HepG2 (cell line): ENCODE data around the gene ISLR. TPM values are rescaled to one million over a fixed set of nuclear protein-coding genes. Genes with fewer than 3 reads are reported as not detected.

Experiments used
- ATAC-seq: fragments of 200-7000 bp; cut with Tn5 transposase; 3 replicates; pipeline ENCODE4 v1.9.1; 2020; ENCODE audit warnings: mild to moderate bottlenecking, moderate library complexity
- BruUV-seq: library from RNA; stranded (reverse); fragments of 400-500 nt; replicated peaks from 2 replicates; lab custom pipeline; 2021; lab: Mats Ljungman, UMichigan
- CTCF ChIA-PET: fragments of 300-600 bp; formaldehyde crosslinking; extraction: SDS; loops from one replicate; lab custom pipeline; 2021; ENCODE audit warnings: low total read pairs, inconsistent platforms, low intra/inter-chr PET ratio; lab: Yijun Ruan, JAX
- POLR2A ChIA-PET: fragments of 350-600 bp; sonication (Branson Sonifier 250); formaldehyde crosslinking; loops from one replicate; lab custom pipeline; 2020; ENCODE audit warnings: antibody characterized with exemption, inconsistent platforms; lab: Yijun Ruan, JAX
- DNase-seq: peaks from one replicate; pipeline ENCODE4 v3.0.0-alpha.2; 2015; ENCODE audit warnings: low spot score
- FAIRE-seq: peaks from 3 replicates; lab custom pipeline; 2011; peaks lifted over from hg19 to GRCh38; lab: Jason Lieb, UNC
- H2AFZ ChIP-seq: one replicate; pipeline ENCODE4 v1.6.1; 2011; ENCODE audit warnings: low read length, inconsistent platforms
- H3K27ac ChIP-seq: fragments of 300-600 bp; 3 replicates; pipeline ENCODE4 v1.8.0; 2011; ENCODE audit warnings: mixed run types, mild to moderate bottlenecking, mixed read lengths, low read length, inconsistent platforms; ENCODE audit not compliant: insufficient read depth; ENCODE audit errors: extremely low read length
- H3K27me3 ChIP-seq, 2 experiments: fragments of 200-600 bp in 1 of 2; 2 replicates in 1 of 2; 3 replicates in 1 of 2; pipeline versions ENCODE4 v1.6.0 to v1.8.0; 2011; ENCODE audit warnings: low read length in 2 of 2, mild to moderate bottlenecking in 2 of 2, moderate library complexity in 2 of 2, inconsistent platforms in 1 of 2; ENCODE audit not compliant: insufficient read depth in 2 of 2, control insufficient read depth in 1 of 2
- H3K36me3 ChIP-seq, 2 experiments: fragments of 200-600 bp in 1 of 2; replicated peaks in 1 of 2; 2 replicates in 1 of 2; 3 replicates in 1 of 2; pipeline versions ENCODE4 v1.5.1 to v1.8.0; 2011; ENCODE audit warnings: low read length in 2 of 2, inconsistent platforms in 1 of 2; ENCODE audit not compliant: insufficient read depth in 2 of 2, control insufficient read depth in 1 of 2
- H3K4me1 ChIP-seq: 2 replicates; pipeline ENCODE4 v1.5.1; 2012; ENCODE audit warnings: low read length, inconsistent platforms; ENCODE audit not compliant: insufficient read depth
- H3K4me2 ChIP-seq: 2 replicates; pipeline ENCODE4 v1.6.0; 2011; ENCODE audit warnings: low read depth, low read length, inconsistent platforms
- H3K4me3 ChIP-seq, 3 experiments: fragments of 200-600 bp in 1 of 3; sonication (generic), shearing (Covaris generic) in 1 of 3; replicated peaks in 1 of 3; 2 replicates each; pipeline ENCODE4 v1.5.1; 2011 to 2016; ENCODE audit warnings: low read length in 3 of 3, inconsistent platforms in 2 of 3, low read depth in 2 of 3, mild to moderate bottlenecking in 2 of 3, control low read depth in 1 of 3, mixed read lengths in 1 of 3; ENCODE audit not compliant: insufficient read depth in 1 of 3
- H3K79me2 ChIP-seq: one replicate; pipeline ENCODE4 v1.6.1; 2011; ENCODE audit warnings: low read length, inconsistent platforms; ENCODE audit not compliant: insufficient read depth
- H3K9ac ChIP-seq: 2 replicates; pipeline ENCODE4 v1.6.0; 2011; ENCODE audit warnings: mild to moderate bottlenecking, low read depth, low read length, inconsistent platforms; ENCODE audit not compliant: insufficient read depth
- H3K9me3 ChIP-seq: 2 replicates; pipeline ENCODE4 v1.5.1; 2012; ENCODE audit warnings: mild to moderate bottlenecking, low read length
- H4K20me1 ChIP-seq: 2 replicates; pipeline ENCODE4 v1.6.0; 2011; ENCODE audit warnings: inconsistent platforms, mild to moderate bottlenecking, low read length, moderate library complexity; ENCODE audit not compliant: insufficient read depth
- AKAP8 ChIP-seq: sonication (generic); formaldehyde crosslinking; IDR thresholded peaks from 2 replicates; pipeline ENCODE4 v1.5.1; 2020; ENCODE audit warnings: mild to moderate bottlenecking, missing genetic modification reagents
- CREM ChIP-seq, 2 experiments: sonication (generic) in 1 of 2; formaldehyde crosslinking in 1 of 2; IDR thresholded peaks; 2 replicates each; pipeline versions ENCODE4 v1.4.0 to v1.6.1; 2016 to 2020; ENCODE audit warnings: antibody characterized with exemption in 1 of 2, mild to moderate bottlenecking in 1 of 2, missing genetic modification reagents in 1 of 2
- HMG20A ChIP-seq: IDR thresholded peaks from 2 replicates; pipeline ENCODE4 v1.6.1; 2016; ENCODE audit warnings: borderline replicate concordance
- MAF1 ChIP-seq: sonication (generic); formaldehyde crosslinking; IDR thresholded peaks from 2 replicates; pipeline ENCODE4 v1.5.0; 2020; ENCODE audit warnings: missing genetic modification reagents, borderline replicate concordance
- SALL1 ChIP-seq: sonication (generic); formaldehyde crosslinking; IDR thresholded peaks from 2 replicates; pipeline ENCODE4 v1.8.0; 2022; ENCODE audit warnings: mild to moderate bottlenecking, missing genetic modification reagents
- SIN3A ChIP-seq: IDR thresholded peaks from 2 replicates; pipeline ENCODE4 v1.6.1; 2011; ENCODE audit warnings: low read depth, mild to moderate bottlenecking, control low read depth, low read length, borderline replicate concordance
- SIX1 ChIP-seq: sonication (generic); formaldehyde crosslinking; IDR thresholded peaks from 2 replicates; pipeline ENCODE4 v1.4.0; 2020; ENCODE audit warnings: missing genetic modification reagents, borderline replicate concordance
- SP140L ChIP-seq: sonication (generic); formaldehyde crosslinking; IDR thresholded peaks from 2 replicates; pipeline ENCODE4 v1.4.0; 2020; ENCODE audit warnings: missing genetic modification reagents, borderline replicate concordance
- YY1 ChIP-seq: IDR thresholded peaks from 2 replicates; pipeline ENCODE4 v1.6.1; 2011; ENCODE audit warnings: low read length, low read depth, moderate library complexity, mild to moderate bottlenecking; ENCODE audit not compliant: insufficient read depth, insufficient replicate concordance
- ZNF224 ChIP-seq: sonication (generic); formaldehyde crosslinking; IDR thresholded peaks from 2 replicates; pipeline ENCODE4 v1.5.0; 2020; ENCODE audit warnings: mild to moderate bottlenecking, missing genetic modification reagents
- ZNF512B ChIP-seq: sonication (generic); formaldehyde crosslinking; IDR thresholded peaks from 2 replicates; pipeline ENCODE4 v1.5.1; 2020; ENCODE audit warnings: missing genetic modification reagents, mild to moderate bottlenecking, borderline replicate concordance
- ZNF552 ChIP-seq: sonication (generic); formaldehyde crosslinking; IDR thresholded peaks from 2 replicates; pipeline ENCODE4 v1.9.0; 2022; ENCODE audit warnings: missing genetic modification reagents, mild to moderate bottlenecking, borderline replicate concordance
- ZNF589 ChIP-seq: sonication (generic); formaldehyde crosslinking; conservative IDR thresholded peaks from 2 replicates; pipeline ENCODE4 v1.8.0; 2022; ENCODE audit warnings: mild to moderate bottlenecking, moderate library complexity, missing genetic modification reagents
- ZNF746 ChIP-seq: sonication (generic); formaldehyde crosslinking; IDR thresholded peaks from 2 replicates; pipeline ENCODE4 v1.8.0; 2022; ENCODE audit warnings: mild to moderate bottlenecking, missing genetic modification reagents
- ZNF775 ChIP-seq: sonication (generic); formaldehyde crosslinking; IDR thresholded peaks from 2 replicates; pipeline ENCODE4 v1.4.0; 2020; ENCODE audit warnings: missing genetic modification reagents, mild to moderate bottlenecking, moderate library complexity, borderline replicate concordance
- ZNF777 ChIP-seq: sonication (generic); formaldehyde crosslinking; IDR thresholded peaks from 2 replicates; pipeline ENCODE4 v1.4.0; 2020; ENCODE audit warnings: missing genetic modification reagents
- ZXDC ChIP-seq: sonication (generic); formaldehyde crosslinking; IDR thresholded peaks from 2 replicates; pipeline ENCODE4 v1.5.0; 2020; ENCODE audit warnings: mild to moderate bottlenecking, missing genetic modification reagents
- WGBS: methylation state at CpG from one replicate; pipeline ENCODE4 v1.1.6; 2017; ENCODE audit warnings: low lambda C conversion rate; 5-methylcytosine and 5-hydroxymethylcytosine counted together
- in situ Hi-C: cut with HindIII; loops from 2 replicates; pipeline ENCODE4 v1.10.0; 2017; ENCODE audit warnings: low pct_unique_long_range_greater_than_20kb; ENCODE audit not compliant: extremely low pct_ligation_motif_present
- intact Hi-C: fragments of 100-400 bp; cut with micrococcal nuclease; formaldehyde crosslinking; loops from one replicate; pipeline ENCODE4 v1.10.0; 2022; ENCODE audit not compliant: unreplicated experiment
- polyA plus RNA-seq, 8 experiments: library from polyadenylated mRNA; depleted of rRNA in 3 of 8; stranded (reverse) in 7 of 8; unstranded in 1 of 8; fragments of >200 nt; fragmentation: Illumina TruSeq in 4 of 8; extraction: Trizol in 4 of 8; gene quantifications; 2 replicates each; pipeline versions ENCODE4 v1.2.1 to v1.2.3, GENCODE V29; 2011 to 2016; ENCODE audit warnings: low read depth in 4 of 8, missing spikeins in 1 of 8, mixed read lengths in 1 of 8; ENCODE audit not compliant: insufficient read depth in 1 of 8
- total RNA-seq, 5 experiments: library from RNA; depleted of rRNA; stranded (reverse); fragments of >200 nt; fragmentation: Illumina TruSeq; extraction: Trizol; gene quantifications; 2 replicates each; pipeline ENCODE4 v1.2.3, GENCODE V29; 2016; ENCODE audit warnings: low read depth in 1 of 5

ISLR gene
- total and polyA plus RNA-seq, 2 of the 13 experiments (the other 11 are each of a cell fraction or from before 2014, with no cell fraction given) = not detected

- H2AFZ ChIP-seq = no peak overlapping the region
- H3K4me2 ChIP-seq = no peak overlapping the region
- 0 out of 2 replicates have a peak, but pooled peaks cover 5% of the 10 kb centered on the region for H4K20me1 ChIP-seq
- CTCF ChIA-PET = no interaction called here
- in situ Hi-C loops (no loop called here), intact Hi-C loops (no loop called here)
- TF ChIP-seq ZXDC (CRISPR knock-in tag) (no peak), ZNF512B (CRISPR knock-in tag) (no peak), SIX1 (CRISPR knock-in tag) (no peak), ZNF224 (CRISPR knock-in tag) (no peak), YY1 (no peak), CREM (IDR thresholded peaks at IDR 0.05) (no peak), CREM (CRISPR knock-in tag; IDR thresholded peaks at IDR 0.05) (no peak), ZNF777 (CRISPR knock-in tag) (no peak), SP140L (CRISPR knock-in tag) (no peak), MAF1 (CRISPR knock-in tag) (no peak), ZNF552 (no peak), AKAP8 (CRISPR knock-in tag) (no peak), SIN3A (no peak), HMG20A (CRISPR knock-in tag) (no peak), SALL1 (CRISPR knock-in tag) (no peak), ZNF775 (CRISPR knock-in tag) (no peak), ZNF746 (CRISPR knock-in tag) (no peak), ZNF589 (CRISPR knock-in tag) (no peak)
- no TSS peak for BruUV-seq
- H3K9ac ChIP-seq = no peak overlapping the region
- WGBS = 16% methylated on average over 4 of the region's 6 CpGs
- ATAC-seq (no peak), FAIRE-seq (no peak), DNase-seq (no peak)
- peaks cover 55% of the 10 kb centered on the region for H3K4me1 ChIP-seq
- H3K27me3 ChIP-seq = peaks cover 10 to 40% of the 10 kb centered on the region in 2 experiments
- H3K79me2 ChIP-seq = no peaks in the 10 kb centered on the region
- POLR2A ChIA-PET = no interaction called here
- H3K9me3 ChIP-seq = no peaks in the 10 kb centered on the region
- no peaks in the 10 kb centered on the region for H3K36me3 ChIP-seq
- no peak overlapping the region for H3K27ac ChIP-seq
- H3K4me3 ChIP-seq = no peak overlapping the region
Measured at GRCh38 chr15:74206801-74207281, 33.3 kb downstream of the ISLR start.
